ENCODE measurements around the gene RAVER1.

RAVER1 gene

DNA sequence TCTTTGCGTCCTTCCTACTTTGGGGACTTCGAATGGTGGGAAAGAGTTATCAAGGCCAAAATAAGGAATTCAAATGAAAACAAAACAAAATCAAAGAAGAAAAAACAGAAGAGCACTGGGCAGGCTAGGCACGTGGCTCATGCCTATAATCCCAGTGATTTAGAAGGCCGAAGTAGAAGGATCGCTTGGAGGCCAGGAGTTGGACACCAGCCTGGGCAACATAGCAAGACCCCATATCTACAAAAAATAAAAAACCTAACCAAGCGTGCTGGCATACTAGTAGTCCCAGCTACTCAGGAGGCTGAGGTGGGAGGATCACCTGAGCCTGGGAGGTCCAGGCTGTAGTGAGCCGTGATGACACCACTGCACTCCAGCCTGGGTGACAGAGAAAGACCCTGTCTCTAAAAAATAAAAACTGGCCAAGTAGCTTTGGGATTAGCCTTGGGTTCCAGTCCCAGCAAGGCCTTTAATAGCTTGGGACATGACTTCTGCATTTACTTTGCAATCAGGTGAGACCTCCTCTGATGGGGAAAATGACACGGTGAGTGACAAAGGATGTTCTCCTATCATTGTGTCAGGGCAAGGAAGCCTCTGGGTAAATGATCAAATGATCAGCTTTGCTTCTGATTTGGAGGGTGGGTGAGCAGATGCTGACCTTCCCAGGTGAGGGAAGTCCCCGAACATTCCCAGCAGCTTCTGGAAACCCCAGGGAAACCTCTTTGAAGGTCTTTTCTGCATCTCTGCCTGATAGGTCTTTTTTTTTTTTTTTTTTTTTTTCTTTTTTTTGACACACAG, 55.3 kb downstream of the RAVER1 start:
- no peak overlapping the region for H3K4me3 ChIP-seq (ENCODE audit: low read depth, low read length)
- TF ChIP-seq, protein P1, sequence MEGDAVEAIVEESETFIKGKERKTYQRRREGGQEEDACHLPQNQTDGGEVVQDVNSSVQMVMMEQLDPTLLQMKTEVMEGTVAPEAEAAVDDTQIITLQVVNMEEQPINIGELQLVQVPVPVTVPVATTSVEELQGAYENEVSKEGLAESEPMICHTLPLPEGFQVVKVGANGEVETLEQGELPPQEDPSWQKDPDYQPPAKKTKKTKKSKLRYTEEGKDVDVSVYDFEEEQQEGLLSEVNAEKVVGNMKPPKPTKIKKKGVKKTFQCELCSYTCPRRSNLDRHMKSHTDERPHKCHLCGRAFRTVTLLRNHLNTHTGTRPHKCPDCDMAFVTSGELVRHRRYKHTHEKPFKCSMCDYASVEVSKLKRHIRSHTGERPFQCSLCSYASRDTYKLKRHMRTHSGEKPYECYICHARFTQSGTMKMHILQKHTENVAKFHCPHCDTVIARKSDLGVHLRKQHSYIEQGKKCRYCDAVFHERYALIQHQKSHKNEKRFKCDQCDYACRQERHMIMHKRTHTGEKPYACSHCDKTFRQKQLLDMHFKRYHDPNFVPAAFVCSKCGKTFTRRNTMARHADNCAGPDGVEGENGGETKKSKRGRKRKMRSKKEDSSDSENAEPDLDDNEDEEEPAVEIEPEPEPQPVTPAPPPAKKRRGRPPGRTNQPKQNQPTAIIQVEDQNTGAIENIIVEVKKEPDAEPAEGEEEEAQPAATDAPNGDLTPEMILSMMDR (IDR thresholded peaks at IDR 0.05; ENCODE audit: low read depth, low read length): no peak

DNA sequence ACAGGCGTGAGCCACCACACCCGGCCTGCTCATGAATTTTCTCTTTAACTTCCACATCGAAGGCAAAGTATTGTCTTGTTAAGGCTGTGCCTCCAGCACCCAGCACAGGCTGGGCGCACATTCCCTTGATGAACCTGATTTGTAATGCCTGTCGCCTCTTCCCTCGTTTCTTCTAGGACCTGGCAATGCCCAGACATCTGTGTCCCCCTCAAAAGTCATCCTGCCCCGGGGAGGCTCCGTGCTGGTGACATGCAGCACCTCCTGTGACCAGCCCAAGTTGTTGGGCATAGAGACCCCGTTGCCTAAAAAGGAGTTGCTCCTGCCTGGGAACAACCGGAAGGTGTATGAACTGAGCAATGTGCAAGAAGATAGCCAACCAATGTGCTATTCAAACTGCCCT, 58.7 kb downstream of the RAVER1 start:
- TF ChIP-seq, protein P1 (IDR thresholded peaks at IDR 0.05; ENCODE audit: low read depth, low read length): no peak
- H3K4me3 ChIP-seq (ENCODE audit: low read depth, low read length): no peak overlapping the region

DNA sequence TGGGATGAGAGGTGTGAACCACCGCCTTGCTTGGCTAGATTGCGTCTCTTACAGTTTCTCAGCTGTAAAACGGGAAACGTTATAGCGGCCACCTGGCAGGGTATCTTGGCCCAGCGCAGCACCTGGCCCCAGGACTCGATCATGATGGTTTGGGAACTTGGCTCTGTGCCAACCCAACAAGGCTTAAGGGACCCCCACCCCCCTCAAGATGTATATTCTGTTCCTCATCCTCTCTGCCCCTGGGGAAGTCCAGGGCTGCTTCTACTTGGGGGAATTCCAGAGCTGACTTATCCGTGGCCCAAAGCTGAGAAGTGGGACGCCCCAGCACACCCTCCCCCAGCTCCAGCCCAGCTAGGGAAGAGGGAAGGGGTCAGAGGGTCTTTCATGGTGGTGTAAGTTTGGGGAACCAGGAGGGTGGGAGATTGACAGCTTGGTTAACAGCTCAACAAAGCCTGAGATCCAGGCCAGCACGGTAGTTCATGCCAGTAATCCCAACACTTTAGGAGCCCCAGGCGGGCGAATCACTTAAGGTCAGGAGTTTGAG, 61.7 kb downstream of the RAVER1 start:
- TF ChIP-seq, protein P1 (IDR thresholded peaks at IDR 0.05; ENCODE audit: low read depth, low read length): no peak
- H3K4me3 ChIP-seq (ENCODE audit: low read depth, low read length): peak overlapping the region; percentile 17

DNA sequence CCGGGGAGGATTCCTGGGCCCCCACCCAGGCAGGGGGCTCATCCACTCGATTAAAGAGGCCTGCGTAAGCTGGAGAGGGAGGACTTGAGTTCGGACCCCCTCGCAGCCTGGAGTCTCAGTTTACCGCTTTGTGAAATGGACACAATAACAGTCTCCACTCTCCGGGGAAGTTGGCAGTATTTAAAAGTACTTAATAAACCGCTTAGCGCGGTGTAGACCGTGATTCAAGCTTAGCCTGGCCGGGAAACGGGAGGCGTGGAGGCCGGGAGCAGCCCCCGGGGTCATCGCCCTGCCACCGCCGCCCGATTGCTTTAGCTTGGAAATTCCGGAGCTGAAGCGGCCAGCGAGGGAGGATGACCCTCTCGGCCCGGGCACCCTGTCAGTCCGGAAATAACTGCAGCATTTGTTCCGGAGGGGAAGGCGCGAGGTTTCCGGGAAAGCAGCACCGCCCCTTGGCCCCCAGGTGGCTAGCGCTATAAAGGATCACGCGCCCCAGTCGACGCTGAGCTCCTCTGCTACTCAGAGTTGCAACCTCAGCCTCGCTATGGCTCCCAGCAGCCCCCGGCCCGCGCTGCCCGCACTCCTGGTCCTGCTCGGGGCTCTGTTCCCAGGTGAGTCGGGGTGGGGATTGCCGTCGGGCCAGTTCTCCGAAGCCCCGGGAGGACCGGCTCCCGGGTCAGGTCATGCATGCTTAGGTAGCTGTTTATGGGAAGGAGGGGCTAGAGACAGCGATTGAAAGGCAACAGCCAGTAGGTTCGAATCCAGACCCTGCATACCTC, 62.5 kb downstream of the RAVER1 start, which contains the start of gene ICAM1:
Gene ICAM1 (plus strand): TSS at position 505 of the 779 bp plus-strand sequence. CDS start 40 bp downstream, at position 545.
- peak within 1 kb of the TSS; percentile 17 for H3K4me3 ChIP-seq (ENCODE audit: low read depth, low read length)
- TF ChIP-seq, protein P1 (IDR thresholded peaks at IDR 0.05; ENCODE audit: low read depth, low read length): no peak

DNA sequence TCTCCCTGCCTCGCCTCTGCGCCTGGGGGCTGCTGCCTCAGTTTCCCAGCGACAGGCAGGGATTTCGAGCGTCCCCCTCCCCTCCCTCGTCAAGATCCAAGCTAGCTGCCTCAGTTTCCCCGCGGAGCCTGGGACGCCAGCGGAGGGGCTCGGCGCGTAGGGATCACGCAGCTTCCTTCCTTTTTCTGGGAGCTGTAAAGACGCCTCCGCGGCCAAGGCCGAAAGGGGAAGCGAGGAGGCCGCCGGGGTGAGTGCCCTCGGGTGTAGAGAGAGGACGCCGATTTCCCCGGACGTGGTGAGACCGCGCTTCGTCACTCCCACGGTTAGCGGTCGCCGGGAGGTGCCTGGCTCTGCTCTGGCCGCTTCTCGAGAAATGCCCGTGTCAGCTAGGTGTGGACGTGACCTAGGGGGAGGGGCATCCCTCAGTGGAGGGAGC, 63.1 kb downstream of the RAVER1 start:
- H3K4me3 ChIP-seq (ENCODE audit: low read depth, low read length): no peak overlapping the region
- TF ChIP-seq, protein P1 (IDR thresholded peaks at IDR 0.05; ENCODE audit: low read depth, low read length): no peak

DNA sequence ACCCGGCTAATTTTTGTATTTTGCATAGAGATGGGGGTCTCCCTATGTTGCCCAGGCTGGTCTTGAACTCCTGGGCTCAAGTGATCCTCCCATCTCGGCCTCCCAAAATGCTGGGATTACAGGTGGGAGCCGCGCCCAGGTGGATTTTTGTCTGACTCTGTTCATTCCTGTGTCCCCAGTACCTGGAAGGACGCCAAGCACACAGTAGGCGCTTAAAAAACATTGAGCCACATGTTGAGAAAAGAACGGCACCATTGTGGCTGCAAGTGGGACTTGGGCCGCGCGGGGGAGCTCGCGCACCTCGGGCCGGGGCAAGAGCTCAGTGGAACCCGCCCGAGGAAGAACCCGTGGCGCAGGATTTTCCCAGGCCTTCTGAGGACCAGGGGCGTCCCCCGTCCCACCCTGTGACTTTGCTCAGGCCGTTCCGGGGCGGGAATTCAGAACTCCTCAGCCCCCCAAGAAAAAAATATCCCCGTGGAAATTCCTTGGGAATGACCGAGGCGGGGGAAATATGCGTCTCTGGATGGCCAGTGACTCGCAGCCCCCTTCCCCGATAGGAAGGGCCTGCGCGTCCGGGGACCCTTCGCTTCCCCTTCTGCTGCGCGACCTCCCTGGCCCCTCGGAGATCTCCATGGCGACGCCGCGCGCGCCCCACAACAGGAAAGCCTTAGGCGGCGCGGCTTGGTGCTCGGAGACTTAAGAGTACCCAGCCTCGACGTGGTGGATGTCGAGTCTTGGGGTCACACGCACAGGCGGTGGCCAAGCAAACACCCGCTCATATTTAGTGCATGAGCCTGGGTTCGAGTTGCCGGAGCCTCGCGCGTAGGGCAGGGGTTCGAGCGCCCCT, 63.8 kb downstream of the RAVER1 start:
- TF ChIP-seq, protein P1 (IDR thresholded peaks at IDR 0.05; ENCODE audit: low read depth, low read length): peak; percentile 92
- H3K4me3 ChIP-seq (ENCODE audit: low read depth, low read length): no peak overlapping the region; the same call in 1 of the 2 replicates

All from WI38 (cell line).